H9 (cell line): ENCODE measurements around the gene NDUFS2. TPM values are rescaled to one million over a fixed set of nuclear protein-coding genes. Genes with fewer than 3 reads are reported as not detected.

Experiments used
- DNase-seq: peaks from one replicate; pipeline ENCODE4 v3.0.0-alpha.2; 2017
- H2AFZ ChIP-seq: one replicate; pipeline ENCODE4 v1.6.1; 2013; ENCODE audit warnings: mild to moderate bottlenecking, low read length, control low read depth, moderate library complexity
- H2AK5ac ChIP-seq: 2 replicates; pipeline ENCODE4 v1.6.1; 2013; ENCODE audit warnings: low read length, control low read depth, mixed read lengths; ENCODE audit not compliant: insufficient read length
- H2BK120ac ChIP-seq: one replicate; pipeline ENCODE4 v1.6.1; 2013; ENCODE audit warnings: low read depth, mild to moderate bottlenecking, low read length, control low read depth, inconsistent platforms; ENCODE audit not compliant: poor library complexity, severe bottlenecking
- H2BK12ac ChIP-seq: 2 replicates; pipeline ENCODE4 v1.6.1; 2013; ENCODE audit warnings: low read length, control low read depth, mixed read lengths, low read depth; ENCODE audit not compliant: insufficient read length
- H2BK15ac ChIP-seq: 2 replicates; pipeline ENCODE4 v1.6.1; 2013; ENCODE audit warnings: low read depth, low read length, control low read depth
- H2BK20ac ChIP-seq: one replicate; pipeline ENCODE4 v1.6.1; 2013; ENCODE audit warnings: low read depth, mild to moderate bottlenecking, low read length, control low read depth, inconsistent platforms; ENCODE audit not compliant: poor library complexity, severe bottlenecking
- H2BK5ac ChIP-seq: 2 replicates; pipeline ENCODE4 v1.6.1; 2013; ENCODE audit warnings: low read length, control low read depth, mixed read lengths; ENCODE audit not compliant: insufficient read length
- H3K14ac ChIP-seq: 2 replicates; pipeline ENCODE4 v1.6.1; 2013; ENCODE audit warnings: low read length, control low read depth; ENCODE audit not compliant: insufficient read depth
- H3K18ac ChIP-seq: 2 replicates; pipeline ENCODE4 v1.6.1; 2013; ENCODE audit warnings: low read depth, mild to moderate bottlenecking, mixed read lengths, low read length, control low read depth; ENCODE audit not compliant: insufficient read length
- H3K23ac ChIP-seq: 2 replicates; pipeline ENCODE4 v1.6.1; 2013; ENCODE audit warnings: low read length, control low read depth, mixed read lengths, low read depth; ENCODE audit not compliant: insufficient read length
- H3K23me2 ChIP-seq: 2 replicates; pipeline ENCODE4 v1.6.1; 2013; ENCODE audit warnings: low read depth, mild to moderate bottlenecking, mixed read lengths, low read length, control low read depth; ENCODE audit not compliant: insufficient read length, poor library complexity, severe bottlenecking
- H3K27ac ChIP-seq: 2 replicates; pipeline ENCODE4 v1.5.1; 2013; ENCODE audit warnings: low read length, control low read depth, mixed read lengths, low read depth; ENCODE audit not compliant: insufficient read length
- H3K27me3 ChIP-seq: 2 replicates; pipeline ENCODE4 v1.6.1; 2013; ENCODE audit warnings: low read length, control low read depth, inconsistent platforms; ENCODE audit not compliant: insufficient read depth
- H3K4ac ChIP-seq: 2 replicates; pipeline ENCODE4 v1.6.1; 2013; ENCODE audit warnings: low read depth, mild to moderate bottlenecking, control low read depth, inconsistent platforms, low read length, moderate library complexity
- H3K4me1 ChIP-seq: 2 replicates; pipeline ENCODE4 v1.6.1; 2013; ENCODE audit warnings: low read length, control low read depth, inconsistent platforms; ENCODE audit not compliant: insufficient read depth
- H3K4me2 ChIP-seq: 2 replicates; pipeline ENCODE4 v1.6.1; 2013; ENCODE audit warnings: low read length, control low read depth, mixed read lengths; ENCODE audit not compliant: insufficient read length, insufficient read depth
- H3K56ac ChIP-seq: 2 replicates; pipeline ENCODE4 v1.6.1; 2013; ENCODE audit warnings: low read depth, mild to moderate bottlenecking, mixed read lengths, low read length, control low read depth; ENCODE audit not compliant: insufficient read length
- H3K79me1 ChIP-seq: 2 replicates; pipeline ENCODE4 v1.6.1; 2013; ENCODE audit warnings: low read depth, mild to moderate bottlenecking, moderate library complexity, low read length, control low read depth, inconsistent platforms; ENCODE audit not compliant: insufficient read depth, poor library complexity, severe bottlenecking
- H3K79me2 ChIP-seq: 2 replicates; pipeline ENCODE4 v1.6.1; 2013; ENCODE audit warnings: low read length, control low read depth, inconsistent platforms; ENCODE audit not compliant: insufficient read depth
- H3K9ac ChIP-seq: 2 replicates; pipeline ENCODE4 v1.6.1; 2013; ENCODE audit warnings: low read length, control low read depth, mixed read lengths; ENCODE audit not compliant: insufficient read length; ENCODE audit errors: extremely low read depth
- H3K9me3 ChIP-seq: one replicate; pipeline ENCODE4 v1.6.1; 2013; ENCODE audit warnings: low read depth, low read length, inconsistent platforms; ENCODE audit not compliant: control insufficient read depth
- H3T11ph ChIP-seq: one replicate; pipeline ENCODE4 v1.6.1; 2013; ENCODE audit warnings: mild to moderate bottlenecking, low read length, control low read depth, inconsistent platforms
- H4K20me1 ChIP-seq: one replicate; pipeline ENCODE4 v1.6.1; 2013; ENCODE audit not compliant: control insufficient read depth, insufficient read length, insufficient read depth
- H4K5ac ChIP-seq: 2 replicates; pipeline ENCODE4 v1.6.1; 2013; ENCODE audit warnings: low read depth, mild to moderate bottlenecking, mixed read lengths, low read length, control low read depth; ENCODE audit not compliant: insufficient read length
- H4K8ac ChIP-seq: replicated peaks from 2 replicates; pipeline ENCODE4 v1.6.1; 2013; ENCODE audit warnings: low read length, control low read depth, mixed read lengths, low read depth; ENCODE audit not compliant: insufficient read length
- H4K91ac ChIP-seq: 2 replicates; pipeline ENCODE4 v1.6.1; 2013; ENCODE audit warnings: low read depth, mild to moderate bottlenecking, moderate library complexity, mixed read lengths, low read length, control low read depth; ENCODE audit not compliant: insufficient read length
- H3K27ac Mint-ChIP-seq, 3 experiments: 2 replicates in 2 of 3; 3 replicates in 1 of 3; pipeline ENCODE4 v1.8.0; 2020 to 2021; ENCODE audit warnings: mixed read lengths in 3 of 3, mild to moderate bottlenecking in 1 of 3, moderate library complexity in 1 of 3
- H3K27me3 Mint-ChIP-seq: 2 replicates; pipeline ENCODE4 v1.8.0; 2021; ENCODE audit warnings: low read depth, mild to moderate bottlenecking, moderate library complexity, mixed read lengths
- H3K36me3 Mint-ChIP-seq, 3 experiments: 2 replicates in 2 of 3; 3 replicates in 1 of 3; pipeline ENCODE4 v1.8.0; 2020 to 2021; ENCODE audit warnings: low read depth in 3 of 3, mixed read lengths in 3 of 3; ENCODE audit not compliant: insufficient read depth in 1 of 3
- H3K4me1 Mint-ChIP-seq, 2 experiments: 2 replicates each; pipeline ENCODE4 v1.8.0; 2020; ENCODE audit warnings: mixed read lengths in 2 of 2
- H3K4me3 Mint-ChIP-seq, 2 experiments: 2 replicates in 1 of 2; 3 replicates in 1 of 2; pipeline ENCODE4 v1.8.0; 2020 to 2021; ENCODE audit warnings: mild to moderate bottlenecking in 2 of 2, mixed read lengths in 2 of 2, moderate library complexity in 1 of 2
- H3K9me3 Mint-ChIP-seq, 2 experiments: 2 replicates in 1 of 2; 3 replicates in 1 of 2; pipeline ENCODE4 v1.8.0; 2020; ENCODE audit warnings: mild to moderate bottlenecking in 2 of 2, mixed read lengths in 2 of 2, moderate library complexity in 1 of 2
- WGBS: extraction: QIAGEN DNeasy Blood & Tissue Kit; methylation state at CpG from one replicate; pipeline ENCODE4 v1.1.7; 2013; ENCODE audit warnings: missing lambda C conversion rate, low lambda C conversion rate, mixed read lengths; ENCODE audit not compliant: insufficient read length; ENCODE audit errors: extremely low coverage; 5-methylcytosine and 5-hydroxymethylcytosine counted together
- total RNA-seq: library from RNA; stranded (reverse); gene quantifications from 2 replicates; pipeline ENCODE4 v1.2.1, GENCODE V29; 2021
- TF ChIP-seq, protein P1 (sequence below): fragments of 200-600 bp; sonication (generic); conservative IDR thresholded peaks from 3 replicates; pipeline ENCODE4 v1.8.0; 2021; ENCODE audit warnings: antibody characterized with exemption, mild to moderate bottlenecking

The NDUFS2 gene
- total RNA-seq, 1 experiment from 2014 or later = 84.5 TPM

GRCh38 chr1:161192476-161193465, 9.4 kb upstream of the NDUFS2 start:
- Mint-ChIP-seq H3K36me3 (peaks cover 0 to 29% (median 16%) of the 10 kb centered on the region in 3 experiments; a peak in 4 of 7 replicates), H3K9me3 (no peaks in the 10 kb centered on the region), H3K4me1 (peaks cover 20 to 25% of the 10 kb centered on the region in 2 experiments), H3K27ac (peak overlapping the region in 1 of 3 experiments; percentile 81; a peak in 2 of 7 replicates), H3K27me3 (no peaks in the 10 kb centered on the region), H3K4me3 (no peak overlapping the region)
- Histone ChIP-seq H2BK120ac (no peak overlapping the region), H2AK5ac (no peak overlapping the region), H3K9me3 (no peaks in the 10 kb centered on the region), H3K18ac (no peak overlapping the region), H3T11ph (no peak overlapping the region), H4K20me1 (no peaks in the 10 kb centered on the region), H4K91ac (no peak overlapping the region), H4K8ac (no peak overlapping the region), H2BK12ac (no peak overlapping the region), H3K56ac (no peak overlapping the region), H2AFZ (no peak overlapping the region), H3K4me2 (no peak overlapping the region), H3K4me1 (peaks cover 6% of the 10 kb centered on the region; the same call in 1 of the 2 replicates), H3K27ac (no peak overlapping the region), H2BK15ac (no peak overlapping the region), H3K9ac (no peak overlapping the region), H3K14ac (no peak overlapping the region), H3K27me3 (no peaks in the 10 kb centered on the region), H3K79me1 (no peaks in the 10 kb centered on the region), H2BK5ac (no peak overlapping the region), H2BK20ac (no peak overlapping the region), H3K4ac (no peak overlapping the region), H3K79me2 (no peaks in the 10 kb centered on the region), H3K23ac (no peak overlapping the region), H4K5ac (no peak overlapping the region), H3K23me2 (no peaks in the 10 kb centered on the region)
- WGBS = no CpG with 5 or more reads among the region's 15 CpGs
- TF ChIP-seq, protein P1, sequence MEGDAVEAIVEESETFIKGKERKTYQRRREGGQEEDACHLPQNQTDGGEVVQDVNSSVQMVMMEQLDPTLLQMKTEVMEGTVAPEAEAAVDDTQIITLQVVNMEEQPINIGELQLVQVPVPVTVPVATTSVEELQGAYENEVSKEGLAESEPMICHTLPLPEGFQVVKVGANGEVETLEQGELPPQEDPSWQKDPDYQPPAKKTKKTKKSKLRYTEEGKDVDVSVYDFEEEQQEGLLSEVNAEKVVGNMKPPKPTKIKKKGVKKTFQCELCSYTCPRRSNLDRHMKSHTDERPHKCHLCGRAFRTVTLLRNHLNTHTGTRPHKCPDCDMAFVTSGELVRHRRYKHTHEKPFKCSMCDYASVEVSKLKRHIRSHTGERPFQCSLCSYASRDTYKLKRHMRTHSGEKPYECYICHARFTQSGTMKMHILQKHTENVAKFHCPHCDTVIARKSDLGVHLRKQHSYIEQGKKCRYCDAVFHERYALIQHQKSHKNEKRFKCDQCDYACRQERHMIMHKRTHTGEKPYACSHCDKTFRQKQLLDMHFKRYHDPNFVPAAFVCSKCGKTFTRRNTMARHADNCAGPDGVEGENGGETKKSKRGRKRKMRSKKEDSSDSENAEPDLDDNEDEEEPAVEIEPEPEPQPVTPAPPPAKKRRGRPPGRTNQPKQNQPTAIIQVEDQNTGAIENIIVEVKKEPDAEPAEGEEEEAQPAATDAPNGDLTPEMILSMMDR = peak; percentile 86
- DNase-seq = peak; percentile 74
